HG03060 (cell line): Measurements from ENCODE around the gene CHD5.

Experiments used
- ATAC-seq: cut with Tn5 transposase; IDR thresholded peaks from one replicate; pipeline ENCODE4 v1.9.1; 2021; ENCODE audit warnings: low read depth, moderate number of reproducible peaks; ENCODE audit not compliant: unreplicated experiment

CHD5 gene

DNA sequence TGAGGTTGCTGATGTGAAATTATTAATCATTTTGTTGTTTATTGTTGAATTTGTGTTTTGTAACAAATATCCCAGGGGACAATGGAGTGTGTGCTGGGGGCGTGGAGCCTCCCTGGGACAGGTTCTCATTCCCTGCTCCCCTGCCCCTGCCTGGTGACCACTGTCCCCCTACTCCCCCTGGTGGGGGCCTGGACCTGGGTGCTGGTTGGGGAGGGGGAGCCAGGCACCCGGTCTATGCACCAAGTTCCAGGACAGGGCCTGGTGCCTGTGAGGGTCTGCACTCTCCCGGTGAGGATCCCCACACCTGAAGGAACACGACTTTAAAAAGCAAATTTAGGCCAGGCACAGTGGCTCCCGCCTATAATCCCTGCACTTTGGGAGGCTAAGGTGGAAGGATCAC is 42.4 kb downstream of the CHD5 start:
- ATAC-seq, result no peak

DNA sequence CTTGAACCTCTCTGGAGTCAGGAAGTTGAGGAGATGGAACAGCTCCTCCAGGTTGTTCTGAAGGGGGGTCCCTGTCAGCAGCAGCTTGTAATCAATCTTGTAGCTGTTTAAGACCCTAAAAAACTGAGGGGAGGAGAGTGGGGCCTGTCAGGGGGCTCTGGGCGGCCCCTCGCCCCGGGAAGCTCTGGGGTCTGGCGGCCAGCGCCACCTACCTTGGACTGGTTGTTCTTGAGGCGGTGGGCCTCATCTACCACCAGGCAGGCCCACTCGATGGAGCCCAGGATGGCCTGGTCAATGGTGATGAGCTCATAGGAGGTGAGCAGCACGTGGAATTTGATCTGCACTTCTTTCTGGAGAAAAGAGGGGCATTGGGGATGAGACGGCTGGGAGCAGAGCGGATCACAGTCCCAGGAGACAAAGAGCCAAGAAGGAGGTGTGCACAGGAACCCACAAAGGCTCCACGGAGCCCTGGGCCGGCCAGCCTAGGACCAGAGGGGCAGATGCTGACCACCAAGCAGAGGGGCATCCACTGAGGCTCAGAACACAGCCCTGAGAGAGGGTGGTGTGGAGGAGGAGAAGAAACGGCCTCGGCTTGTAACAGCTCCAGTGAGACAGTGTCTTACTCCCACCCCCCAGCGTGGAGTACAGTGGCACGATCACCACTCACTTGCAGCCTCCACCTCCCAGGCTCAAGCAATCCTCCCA is 43.5 kb downstream of the CHD5 start:
- no peak for ATAC-seq

DNA sequence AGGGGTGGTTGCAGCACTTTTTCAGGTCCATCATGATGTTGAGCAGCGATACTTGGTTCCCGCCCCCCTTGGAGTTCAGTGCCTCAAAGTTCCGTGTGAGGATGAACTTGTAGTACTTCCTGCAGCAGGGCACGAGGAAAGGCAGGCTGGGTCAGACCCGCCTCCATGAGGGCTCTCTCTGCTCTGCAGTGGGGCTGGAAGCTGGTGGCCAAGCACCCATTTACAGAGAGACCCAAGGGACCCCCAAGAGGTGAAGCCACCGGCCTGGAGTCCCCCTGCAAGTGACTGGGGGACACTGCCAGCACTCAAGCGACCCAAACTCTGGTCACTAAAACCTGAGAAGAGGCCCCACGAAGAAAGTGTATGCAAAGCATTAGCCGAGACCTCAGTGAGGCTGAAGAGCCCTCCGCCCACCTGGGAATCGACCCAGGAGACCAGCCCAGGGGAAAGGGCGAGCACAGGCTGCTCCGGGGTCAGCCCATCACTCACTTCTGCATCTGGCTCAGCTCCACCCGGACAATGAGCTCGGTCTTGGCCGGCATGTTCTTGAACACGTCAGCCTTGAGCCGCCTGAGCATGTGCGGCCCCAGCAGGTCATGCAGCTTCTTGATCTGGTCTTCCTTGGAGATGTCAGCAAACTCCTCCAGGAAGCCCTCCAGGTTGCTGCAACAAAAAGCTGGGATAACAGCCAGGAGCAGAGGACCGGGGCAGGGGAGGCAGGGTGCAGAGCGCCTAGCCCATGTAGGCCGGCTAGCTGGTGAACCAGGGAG is 45.2 kb downstream of the CHD5 start:
- ATAC-seq, result no peak

DNA sequence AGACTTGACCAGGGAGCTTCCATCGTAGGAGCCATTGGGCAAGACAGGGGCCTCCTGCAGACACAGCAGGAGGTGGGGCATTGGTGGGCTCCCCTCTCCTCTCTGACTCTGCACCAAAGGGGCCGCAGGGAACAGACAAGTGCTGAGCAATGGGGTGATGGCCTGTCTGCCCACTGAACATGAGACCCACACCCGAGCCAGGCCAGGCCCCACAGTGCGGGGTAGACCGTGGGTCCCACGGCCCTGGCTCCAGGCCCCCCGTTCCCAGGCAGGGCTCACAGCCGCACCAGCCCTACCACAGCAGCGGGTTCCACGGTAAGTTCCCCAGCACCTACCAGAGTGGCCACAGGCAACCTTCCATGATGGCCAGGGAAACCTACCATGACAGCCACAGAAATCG is 45.9 kb downstream of the CHD5 start:
- ATAC-seq, result no peak

DNA sequence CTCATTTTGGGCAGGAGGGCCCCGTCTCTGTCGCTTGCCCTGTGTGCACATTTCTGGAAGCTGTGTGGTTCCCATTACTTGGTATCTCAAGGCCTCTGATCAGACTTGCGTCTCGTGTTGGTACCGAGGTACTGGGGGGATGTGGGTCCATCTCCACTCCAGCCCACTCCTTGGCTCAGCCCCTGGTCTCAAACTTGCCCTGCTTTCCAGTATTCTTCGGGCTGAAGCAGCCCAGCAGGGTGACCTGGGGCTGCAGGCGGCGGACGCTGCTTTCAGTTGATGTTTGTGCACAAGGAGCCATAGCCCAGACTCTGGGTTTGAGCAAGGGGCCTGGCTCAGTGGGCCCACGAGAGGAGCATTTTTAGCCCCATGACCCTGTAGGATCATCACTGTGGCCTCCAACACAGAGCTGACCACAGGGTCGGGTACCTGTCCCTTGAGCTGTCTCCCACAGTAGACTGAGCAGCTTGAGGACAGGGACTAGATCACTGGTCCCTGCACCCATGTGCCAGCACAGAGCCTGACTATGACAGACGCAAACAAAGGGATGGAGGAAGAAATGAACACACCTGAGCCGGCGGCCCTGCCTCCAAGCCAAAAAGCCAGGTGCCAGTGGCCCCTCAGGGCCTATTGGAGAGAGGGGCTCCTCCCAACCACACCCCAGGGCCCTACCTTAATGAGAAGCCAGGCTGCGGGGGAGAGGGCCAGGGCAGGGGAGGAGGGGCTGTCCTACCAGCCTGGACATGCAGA is 46.8 kb downstream of the CHD5 start:
- ATAC-seq, result no peak

DNA sequence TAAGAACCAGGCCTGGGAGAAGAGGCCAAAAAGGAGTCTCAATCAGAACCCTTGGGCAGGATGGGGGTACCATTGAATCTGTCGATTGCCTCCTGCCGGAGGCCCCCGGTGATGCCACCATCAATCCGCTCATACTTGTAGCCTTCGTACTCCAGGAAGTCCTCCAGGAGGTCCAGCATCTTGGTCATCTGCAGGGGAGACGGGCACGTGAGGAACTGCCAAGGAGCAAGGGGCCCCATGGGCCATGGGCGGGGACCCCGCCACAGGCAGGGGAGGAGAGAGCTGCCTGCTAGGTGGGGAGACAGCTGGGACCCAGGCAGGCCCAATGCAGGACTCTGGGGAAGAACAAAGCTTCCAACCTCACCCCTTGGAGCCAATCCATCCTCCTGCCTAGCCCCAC is 48.6 kb downstream of the CHD5 start:
- ATAC-seq, result no peak

DNA sequence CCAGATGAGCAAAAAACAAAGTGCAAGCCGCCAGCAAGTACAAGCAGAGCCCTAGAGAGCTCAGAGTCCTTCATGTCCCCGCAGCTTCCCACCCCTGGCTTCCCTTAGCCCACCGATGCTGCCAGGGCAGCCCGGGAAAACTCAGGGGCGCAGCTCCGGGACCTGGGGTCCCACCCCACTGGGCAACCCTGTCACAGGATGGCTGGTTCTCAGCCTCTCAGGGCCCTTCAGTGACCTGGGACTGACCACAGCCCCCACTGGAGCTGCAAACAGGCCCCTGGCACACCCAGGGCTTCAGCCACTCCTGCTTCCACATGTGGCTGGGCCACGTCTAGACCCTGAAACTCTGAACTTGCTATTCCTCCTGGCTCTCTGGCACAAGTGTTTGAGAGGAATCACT is 49.5 kb downstream of the CHD5 start:
- no peak for ATAC-seq

DNA sequence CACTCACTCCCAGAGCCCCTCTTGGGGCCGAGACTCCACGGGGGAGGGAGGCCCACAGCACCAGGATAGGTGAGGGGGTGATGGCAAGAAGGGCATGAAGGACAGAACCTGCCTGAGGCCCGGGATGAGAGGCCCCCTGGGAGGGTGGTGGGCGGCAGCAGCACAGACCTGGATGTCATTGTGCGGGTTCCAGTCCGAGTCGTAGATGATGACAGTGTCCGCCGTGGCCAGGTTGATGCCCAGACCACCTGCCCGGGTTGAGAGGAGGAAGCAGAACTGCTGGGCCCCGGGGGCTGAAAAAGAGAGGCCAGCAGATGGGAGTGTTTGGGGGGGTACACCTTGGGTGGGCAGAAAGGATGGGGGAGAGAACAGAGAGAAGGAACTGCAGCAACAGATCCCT is 50.1 kb downstream of the CHD5 start:
- ATAC-seq, result no peak

DNA sequence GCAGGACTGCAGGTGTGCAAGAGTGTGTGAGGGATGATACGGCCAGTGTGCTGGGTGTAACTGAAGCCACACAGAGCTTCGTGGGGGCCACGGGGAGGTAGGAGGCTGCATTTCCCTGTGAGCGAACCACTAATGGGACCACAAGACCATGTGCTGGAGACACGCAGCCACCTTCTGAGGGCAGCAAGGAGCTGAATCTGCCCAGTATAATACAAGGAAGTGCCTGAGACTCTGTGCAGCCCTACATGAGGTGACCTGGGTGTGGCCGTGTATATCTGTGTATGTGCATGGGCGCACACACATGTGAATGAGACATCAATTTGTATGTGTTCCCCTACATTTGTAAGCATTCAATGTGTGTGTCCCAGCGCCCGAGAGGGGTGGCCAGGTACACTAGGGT is 50.8 kb downstream of the CHD5 start:
- ATAC-seq, result no peak

DNA sequence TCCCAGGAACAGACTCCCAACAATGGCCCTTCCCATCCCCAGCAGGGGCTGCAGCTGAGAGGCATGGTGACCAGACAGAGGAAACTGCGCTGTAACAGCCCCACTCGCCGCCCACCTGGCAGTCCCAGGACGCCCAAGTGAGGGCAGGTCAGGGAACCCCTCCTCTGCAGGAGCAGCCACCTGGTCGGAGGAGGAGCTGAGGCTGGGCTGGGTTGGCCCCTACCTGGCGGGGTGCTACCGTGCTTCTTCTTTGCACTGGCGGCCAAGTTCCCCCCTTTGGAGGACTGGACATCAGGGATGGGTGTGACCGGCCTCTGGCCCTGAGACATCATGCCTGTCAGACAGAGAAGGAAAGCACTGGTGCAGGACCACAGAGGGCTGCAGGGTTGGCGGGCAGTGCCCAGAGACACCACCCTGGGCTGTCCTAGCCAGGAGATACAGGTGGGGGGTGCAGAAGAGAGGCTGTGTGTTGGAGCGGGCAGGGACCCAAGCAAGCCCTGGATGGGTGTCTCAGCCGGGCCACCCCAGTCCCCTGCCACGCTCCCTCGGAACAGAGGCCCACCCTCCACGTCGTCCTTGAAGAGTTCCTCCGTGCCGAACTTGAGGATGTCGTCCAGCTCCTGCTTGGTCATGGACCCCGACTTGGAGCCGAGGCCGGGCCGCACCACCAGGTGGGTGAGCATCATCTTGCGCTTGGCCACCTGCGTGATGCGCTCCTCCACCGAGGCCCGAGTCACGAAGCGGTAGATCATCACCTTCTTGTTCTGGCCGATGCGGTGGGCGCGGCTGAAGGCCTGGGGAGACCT is 51.6 kb downstream of the CHD5 start:
- ATAC-seq, result no peak

DNA sequence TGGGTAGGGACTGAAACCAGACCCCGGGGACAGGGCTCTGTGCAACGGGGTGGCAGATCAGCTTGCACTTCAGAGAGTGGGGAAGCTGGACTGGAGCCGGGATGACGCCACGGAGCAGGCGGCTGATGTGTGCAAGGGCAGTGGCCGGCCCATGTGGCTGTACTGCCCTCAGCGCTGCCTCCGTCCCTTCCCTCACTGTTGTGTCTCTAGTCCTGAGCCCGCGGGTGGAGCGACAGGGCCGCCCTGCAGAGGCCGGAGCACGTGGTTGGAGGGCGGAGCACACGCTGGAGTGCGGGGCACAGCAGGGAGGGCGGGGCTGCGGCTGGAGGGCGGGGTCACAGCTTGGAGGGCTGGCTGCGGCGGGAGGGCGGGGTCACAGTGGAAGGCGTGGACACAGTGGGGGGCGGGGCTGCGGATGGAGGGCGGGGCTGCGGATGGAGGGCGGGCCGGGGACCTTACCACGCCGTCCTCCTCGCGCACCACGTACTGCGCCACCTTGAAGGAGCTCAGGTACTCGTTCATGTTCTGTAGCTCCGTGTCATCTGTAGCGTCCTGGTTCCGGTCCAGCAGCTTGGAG is 52.4 kb downstream of the CHD5 start:
- no peak for ATAC-seq

DNA sequence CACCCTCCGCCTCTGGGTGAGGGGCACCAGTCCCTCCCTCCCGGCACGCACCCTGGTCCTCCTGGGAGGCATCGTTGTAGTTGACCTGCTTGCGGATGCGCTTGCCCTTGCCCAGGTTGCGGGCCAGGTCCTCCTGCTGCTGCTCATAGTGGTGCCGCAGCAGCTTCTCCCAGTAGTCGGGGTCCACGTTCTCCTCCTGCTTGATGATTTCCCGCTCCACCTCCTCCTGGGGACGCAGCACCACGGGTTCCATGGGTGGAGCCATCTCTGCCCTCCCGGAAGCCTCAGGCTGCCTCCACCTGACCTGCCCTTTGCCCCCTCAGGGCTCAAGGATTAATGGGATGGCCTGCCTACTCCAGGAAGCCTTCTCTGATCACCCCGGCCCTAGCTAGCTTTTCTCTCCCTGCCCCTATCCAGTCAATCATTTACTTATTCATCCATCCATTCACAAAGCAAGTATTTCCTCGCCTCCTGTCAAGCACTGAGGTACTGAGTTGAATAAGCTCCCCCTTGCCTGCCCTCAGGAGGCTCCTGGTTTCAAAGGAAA is 53.5 kb downstream of the CHD5 start:
- ATAC-seq, result no peak

DNA sequence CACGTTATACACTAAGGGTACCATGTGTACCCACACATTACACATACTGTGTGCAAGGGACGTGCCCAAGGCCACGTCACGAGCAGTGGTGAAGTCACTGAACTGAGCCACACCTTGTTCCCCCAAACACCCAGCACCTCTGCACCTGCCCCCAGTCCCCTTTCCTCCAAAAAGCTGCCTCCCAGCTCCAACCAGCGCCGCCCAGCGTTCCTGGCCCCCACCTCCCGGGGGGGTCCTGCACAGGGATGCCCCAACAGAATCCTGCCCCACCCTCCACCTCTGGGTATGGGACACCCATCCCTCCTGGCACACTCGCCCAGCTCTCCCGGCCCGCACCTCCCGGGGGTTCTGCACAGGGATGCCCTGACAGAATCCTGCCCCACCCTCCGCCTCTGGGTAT is 54.1 kb downstream of the CHD5 start:
- ATAC-seq, result no peak

DNA sequence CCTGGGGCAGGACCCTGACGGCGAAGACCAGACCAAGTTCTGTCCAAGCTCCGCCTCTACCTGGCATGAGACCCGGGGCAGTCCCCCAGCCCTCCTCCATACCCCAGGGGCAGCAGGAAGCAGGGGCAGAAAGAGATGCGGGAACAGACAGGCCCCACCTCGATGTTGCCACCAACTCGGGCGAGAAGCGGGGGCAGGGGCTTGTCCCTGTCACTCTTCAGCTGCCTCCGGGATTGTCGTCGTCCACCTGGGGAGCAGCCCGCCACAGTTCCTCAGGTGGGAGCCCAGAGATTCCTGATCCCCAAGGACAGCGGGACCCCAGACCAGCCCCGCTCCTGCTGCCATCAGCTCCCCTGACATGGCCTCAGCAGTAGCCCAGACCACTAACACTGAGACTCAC is 54.8 kb downstream of the CHD5 start:
- ATAC-seq, result no peak

DNA sequence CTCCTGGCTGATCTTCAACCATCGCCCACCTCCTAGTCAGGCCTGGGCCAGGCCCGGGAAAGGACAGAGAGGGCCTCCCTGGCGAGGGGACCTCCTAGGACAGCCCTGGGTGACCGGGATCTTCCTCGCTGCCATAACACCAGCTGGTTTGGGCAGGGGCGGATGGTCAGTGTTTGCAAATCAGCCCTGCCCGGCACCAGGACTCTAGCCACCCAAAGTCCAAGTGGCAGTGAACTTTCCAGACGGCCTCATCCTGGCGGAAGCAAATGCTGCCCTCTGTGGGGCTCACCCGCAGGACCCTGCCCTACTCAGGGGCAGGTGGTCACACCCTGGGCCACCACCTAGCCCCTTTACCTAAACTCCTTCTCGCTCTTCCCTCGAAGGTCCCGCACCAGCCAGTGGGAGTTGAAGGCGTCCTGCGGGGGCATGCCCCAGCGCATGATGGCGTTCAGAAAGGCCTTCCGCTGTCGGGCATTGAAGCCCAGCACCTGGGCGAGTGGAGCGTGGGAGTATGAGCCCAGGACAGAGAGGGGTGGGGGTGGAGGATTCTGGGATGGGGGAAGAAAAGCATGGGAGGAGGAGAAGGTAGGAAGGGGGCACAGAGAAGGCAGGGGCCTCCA is 55.3 kb downstream of the CHD5 start:
- no peak for ATAC-seq

DNA sequence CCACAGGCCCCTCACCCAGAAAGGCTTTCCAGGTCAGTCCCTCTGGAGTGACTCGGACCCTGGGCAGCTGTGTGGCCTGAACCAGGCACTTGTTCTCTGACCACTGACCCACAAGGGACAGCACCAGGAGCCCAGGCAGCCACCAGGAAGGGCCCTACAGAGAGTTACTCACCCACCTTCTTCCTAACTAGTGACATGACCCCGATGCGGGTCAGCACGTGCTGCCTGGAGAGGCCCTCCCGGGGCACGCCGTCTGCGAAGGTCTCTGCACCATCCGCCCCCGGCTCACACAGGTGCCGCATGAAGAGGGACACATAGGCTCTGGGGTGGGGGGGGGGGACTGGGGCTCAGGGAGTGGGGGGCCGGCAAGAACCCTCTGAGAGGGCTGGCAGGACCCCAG is 55.8 kb downstream of the CHD5 start:
- no peak for ATAC-seq

DNA sequence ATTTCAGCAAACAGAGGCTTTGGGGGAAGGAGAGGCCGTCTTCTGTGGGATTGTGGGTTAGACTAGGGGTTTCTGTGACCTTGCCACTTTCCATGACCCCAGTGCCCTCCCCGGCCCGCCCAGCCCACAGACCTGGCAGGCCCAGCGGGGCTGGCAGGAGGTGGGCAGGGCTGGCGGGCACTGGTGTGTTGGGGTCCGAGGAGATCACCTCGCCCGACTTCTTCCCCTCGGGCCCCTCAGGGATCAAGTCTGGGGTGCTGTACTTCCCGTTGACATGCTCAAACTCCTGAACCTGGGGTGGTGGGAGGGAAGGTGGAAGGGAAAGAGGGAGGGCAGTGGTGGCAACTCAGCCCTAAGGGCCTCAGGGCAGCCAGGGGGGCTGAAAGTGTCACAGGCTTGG is 56.3 kb downstream of the CHD5 start:
- ATAC-seq, result no peak

DNA sequence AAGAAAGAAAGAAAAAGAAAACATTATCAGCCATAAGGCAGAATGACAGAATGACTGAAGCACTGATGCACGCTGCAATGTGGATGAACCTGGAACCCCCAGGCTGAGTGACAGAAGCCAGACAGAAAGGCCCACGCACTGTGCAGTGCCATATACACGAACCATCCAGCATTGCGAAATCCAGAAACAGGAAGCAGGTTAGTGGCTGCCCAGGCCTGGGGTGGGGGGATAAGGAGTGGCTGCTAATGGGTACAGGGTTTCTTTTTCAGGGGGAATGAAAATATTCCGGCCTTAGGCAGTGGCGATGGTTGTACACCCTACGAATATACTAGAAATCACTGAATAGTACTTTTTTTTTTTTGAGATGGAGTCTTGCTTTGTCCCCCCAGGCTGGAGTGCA is 57.0 kb downstream of the CHD5 start:
- no peak for ATAC-seq

DNA sequence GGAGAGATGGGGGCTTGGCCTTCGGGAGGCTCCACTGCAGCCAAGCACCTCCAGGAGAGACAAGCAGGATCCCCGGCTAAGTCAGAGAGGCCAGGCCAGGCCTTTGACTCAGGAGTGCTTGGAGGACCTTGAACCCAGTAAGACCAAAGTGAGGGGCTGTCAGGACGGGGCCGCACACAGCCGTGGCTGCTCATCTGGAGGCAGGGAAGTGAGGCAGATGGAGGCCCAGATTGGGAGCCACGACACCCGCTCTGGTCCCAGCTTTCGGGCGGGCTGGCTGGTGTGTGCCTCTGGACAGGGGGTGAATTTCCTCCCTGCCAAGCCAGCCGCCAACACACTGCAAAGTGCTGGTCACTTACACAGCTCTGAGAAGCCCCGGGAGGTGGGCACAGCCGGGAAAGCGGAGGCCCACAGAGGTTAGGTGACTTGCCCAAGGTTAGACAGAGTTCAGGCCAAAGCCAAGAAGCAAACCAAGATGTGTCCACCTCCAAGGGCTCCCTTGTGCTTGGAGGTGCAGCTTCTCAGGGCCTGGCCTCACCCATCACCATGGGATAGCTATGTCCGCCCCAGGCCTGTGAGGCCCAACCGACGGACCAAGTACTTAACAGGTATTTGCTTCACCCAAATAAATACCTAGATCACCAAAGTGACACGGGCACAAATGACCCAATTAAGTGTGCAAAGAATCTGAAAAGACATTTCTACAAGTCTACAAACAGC is 58.3 kb downstream of the CHD5 start:
- ATAC-seq, result no peak
